ENCODE data around the gene FADS1.

Gene FADS1

GRCh38 chr11:61846362-61847020, 29.7 kb upstream of the FADS1 start:
- DNase-seq (ENCODE audit: low read depth) = no peak

DNA sequence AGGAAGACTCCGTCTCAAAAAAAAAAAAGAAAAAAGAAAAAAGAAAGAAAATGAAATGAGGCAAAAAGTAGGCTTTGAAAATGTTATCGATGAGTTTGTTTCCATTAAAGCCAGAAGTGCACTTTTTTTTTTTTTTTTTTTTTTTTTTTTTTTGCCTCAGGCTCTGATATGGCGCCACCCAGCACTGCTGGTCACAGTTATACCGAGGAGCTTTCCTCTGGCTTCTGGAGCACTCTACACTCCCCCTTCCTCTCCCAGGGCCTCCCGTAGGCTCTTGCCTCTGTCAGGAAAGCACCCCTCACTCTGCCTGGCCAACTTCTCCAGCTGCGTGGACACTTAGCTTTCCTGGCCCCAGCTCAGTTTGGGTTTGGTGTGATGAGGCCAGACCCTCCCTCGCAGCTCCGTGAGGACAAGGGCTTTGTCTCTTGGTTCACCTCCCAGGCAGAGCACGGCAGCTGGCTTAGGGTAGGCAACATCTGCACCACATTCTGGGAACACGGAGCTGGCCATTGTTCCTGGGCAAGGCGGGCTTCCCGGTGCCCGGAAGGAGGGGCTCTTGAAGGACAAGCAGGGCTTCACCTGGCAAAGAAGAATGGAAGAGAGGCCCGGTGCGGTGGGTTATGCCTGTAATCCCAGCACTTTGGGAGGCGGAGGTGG, 28.2 kb upstream of the FADS1 start:
- no peak for DNase-seq (ENCODE audit: low read depth)

DNA sequence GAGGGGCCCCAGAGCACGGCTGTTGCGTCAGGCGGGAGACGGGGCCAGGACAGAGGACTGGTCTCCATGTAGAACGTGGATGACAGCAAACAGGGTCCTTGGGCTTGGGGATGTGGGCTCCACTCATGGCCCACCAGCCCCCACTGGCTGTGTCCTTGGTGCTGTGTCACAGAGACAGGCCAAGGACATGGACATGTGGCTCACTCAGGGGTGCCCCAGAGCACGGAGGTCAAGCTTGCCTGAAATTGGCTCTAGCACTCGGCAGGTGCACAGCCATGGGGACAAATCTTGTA, 25.7 kb upstream of the FADS1 start:
- no peak for DNase-seq (ENCODE audit: low read depth)

GRCh38 chr11:61841636-61842527, 25.1 kb upstream of the FADS1 start:
- DNase-seq (ENCODE audit: low read depth) = no peak

GRCh38 chr11:61840371-61840770, 23.6 kb upstream of the FADS1 start:
- no peak for DNase-seq (ENCODE audit: low read depth)

DNA sequence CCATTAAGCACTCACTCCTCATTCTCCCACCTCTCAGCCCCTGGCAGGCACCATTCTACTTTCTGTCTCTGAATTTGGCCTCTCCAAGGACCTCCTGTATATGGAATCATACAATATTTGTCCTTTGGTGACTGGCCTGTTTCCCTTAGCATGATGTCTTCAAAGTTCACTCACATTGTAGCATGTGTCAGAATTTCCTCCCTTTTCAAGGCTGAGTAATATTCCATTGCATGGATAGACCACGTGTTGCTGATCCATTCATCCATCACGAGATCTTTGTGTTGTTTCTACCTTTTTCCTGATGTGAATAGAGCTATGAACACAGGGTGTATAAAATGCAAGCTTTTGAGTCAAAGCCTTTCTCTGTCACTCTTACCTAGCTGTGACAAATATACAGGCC, 22.9 kb upstream of the FADS1 start:
- no peak for DNase-seq (ENCODE audit: low read depth)

DNA sequence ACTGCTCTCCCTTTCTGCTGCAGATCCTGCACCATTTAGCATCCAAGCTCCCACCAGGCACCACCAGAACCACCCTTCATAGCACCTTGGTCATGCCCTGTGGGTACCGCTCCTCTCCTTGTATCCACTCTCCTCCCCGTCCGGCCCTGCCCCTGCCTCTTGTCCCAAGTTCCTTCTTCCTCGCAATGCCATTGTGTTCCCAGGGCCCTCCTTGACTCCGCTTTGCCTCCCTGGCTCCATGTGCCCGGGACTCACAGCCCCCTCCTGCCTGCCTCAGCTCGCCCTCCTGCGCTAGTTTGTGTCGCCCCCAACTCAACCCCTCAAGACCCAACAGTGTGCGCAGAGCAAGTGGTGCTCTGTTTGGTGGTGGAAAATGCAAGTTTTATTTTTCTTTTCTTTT, 22.1 kb upstream of the FADS1 start:
- no peak for DNase-seq (ENCODE audit: low read depth)

DNA sequence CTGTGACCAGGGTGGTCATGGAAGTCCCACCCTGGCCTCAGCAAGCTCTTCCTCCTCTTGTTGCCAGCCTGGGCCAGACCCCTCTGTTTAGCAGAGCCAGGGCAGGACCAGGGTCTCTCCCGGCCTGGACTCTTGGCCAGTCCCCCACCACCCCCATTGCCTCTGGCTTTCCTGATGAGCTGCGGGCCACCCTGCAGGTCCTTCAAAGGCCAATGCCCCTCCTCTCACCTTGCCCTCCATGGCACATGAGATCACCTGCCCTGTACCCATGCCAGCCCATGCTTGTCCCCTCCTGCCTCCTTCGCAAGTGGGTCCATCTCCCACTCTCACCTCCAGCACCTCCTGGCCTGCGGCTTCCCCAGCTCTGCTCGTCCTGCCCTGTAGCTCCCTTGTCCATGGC, 21.7 kb upstream of the FADS1 start:
- no peak for DNase-seq (ENCODE audit: low read depth)

DNA sequence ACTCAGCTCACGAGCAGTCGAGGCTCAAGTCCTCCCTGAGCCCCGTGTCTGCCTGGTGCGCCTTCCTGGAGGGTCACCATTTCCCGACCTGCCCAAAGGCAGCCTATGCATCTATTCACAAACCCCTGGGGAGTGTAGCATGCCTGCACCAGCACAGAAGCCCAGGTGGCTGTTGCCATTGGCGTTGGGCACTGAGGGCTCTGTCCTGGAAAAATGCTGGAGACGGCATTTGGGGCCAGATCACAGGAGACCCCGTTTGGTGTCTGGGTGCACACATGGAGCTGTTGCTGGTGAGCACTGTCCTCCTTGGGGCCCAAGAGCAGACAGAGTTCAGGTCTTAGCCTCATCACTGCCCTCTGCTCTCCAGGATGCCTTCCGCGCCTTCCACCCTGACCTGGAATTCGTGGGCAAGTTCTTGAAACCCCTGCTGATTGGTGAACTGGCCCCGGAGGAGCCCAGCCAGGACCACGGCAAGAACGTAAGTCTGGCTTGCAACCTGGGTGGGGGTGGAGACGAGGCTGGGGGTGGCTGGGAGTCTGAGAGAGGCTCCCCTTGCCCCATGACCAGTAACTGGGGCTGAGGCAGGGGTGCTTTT, 20.7 kb upstream of the FADS1 start:
- no peak for DNase-seq (ENCODE audit: low read depth)

DNA sequence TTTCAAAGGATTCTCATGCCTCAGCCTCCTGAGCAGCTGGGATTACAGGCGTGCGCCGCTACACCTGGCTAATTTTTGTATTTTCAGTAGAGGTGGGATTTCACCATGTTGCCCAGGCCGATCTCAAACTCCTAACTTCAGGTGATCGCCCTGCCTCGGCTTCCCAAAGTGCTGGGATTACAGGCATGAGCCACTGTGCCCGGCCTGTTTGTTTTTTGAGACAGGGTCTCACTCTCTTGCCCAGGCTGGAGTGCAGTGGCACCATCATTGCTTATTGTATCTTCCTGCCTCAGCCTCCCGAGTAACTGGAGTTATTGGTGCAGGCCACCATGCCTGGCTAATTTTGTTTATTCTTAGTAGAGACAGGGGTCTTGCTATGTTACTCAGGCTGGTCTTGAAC, 19.4 kb upstream of the FADS1 start:
- DNase-seq (ENCODE audit: low read depth) = no peak

DNA sequence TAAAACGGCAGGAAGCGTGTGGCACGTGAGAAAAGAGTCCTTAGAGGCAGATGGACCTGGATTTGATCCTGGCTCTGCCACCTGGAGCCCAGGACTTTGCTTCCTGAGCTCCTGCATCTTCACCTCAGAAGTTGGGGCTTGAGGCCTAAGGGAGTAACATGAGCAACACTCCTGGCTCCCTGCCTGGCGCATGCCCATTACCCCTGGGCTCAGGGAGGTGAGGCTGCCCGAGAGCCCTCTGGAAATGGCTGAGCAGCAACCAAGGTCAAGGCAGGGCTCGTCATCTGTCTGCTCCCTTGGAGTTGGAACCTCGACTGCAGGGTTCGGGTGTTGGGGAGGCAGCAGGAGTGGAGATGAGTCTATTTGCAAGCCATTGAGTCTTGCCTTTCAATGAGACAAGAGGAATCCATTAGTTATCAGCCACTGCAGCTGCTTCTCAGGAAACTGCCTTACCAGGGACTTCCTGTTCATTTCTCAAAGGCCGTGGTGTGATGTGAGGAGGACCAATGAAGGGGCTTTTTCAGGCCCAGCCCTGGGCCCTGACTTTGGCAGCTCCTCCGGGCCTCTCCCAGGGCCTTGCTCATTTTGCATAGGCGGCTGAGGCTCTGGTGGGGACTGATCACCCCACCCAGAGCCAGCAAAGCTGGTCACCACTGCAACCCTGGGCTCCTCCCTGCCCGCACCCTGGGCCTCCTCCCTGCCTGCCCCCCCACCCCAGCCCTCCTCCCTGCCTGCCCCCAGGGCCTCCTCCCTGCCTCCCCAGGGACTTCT, 17.7 kb upstream of the FADS1 start:
- no peak for DNase-seq (ENCODE audit: low read depth)

GRCh38 chr11:61833926-61834277, 17.1 kb upstream of the FADS1 start:
- DNase-seq (ENCODE audit: low read depth) = no peak

DNA sequence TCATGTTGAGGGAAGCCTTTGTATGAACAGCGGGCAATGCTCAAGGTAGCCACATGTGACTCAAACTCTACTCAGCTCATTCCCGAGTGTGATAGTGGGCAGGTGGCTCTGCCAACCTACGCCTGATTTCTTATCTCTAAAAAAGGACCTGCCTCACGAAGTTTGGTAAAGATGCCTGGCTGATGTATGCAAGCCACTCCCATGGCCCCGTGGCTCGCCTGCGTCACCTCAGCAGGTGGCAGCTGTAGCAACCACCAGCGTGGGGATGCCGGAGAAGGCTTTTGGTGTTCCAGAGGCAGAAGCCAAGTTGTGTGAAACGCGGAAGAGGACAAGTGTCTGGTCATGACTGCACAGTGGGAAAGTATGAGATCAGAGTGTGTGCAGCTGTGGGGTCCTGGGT, 16.7 kb upstream of the FADS1 start:
- no peak for DNase-seq (ENCODE audit: low read depth)

- DNase-seq (ENCODE audit: low read depth) = no peak
Observed at GRCh38 chr11:61832754-61833153, 16.0 kb upstream of the FADS1 start.

- DNase-seq (ENCODE audit: low read depth) = no peak
Observed at GRCh38 chr11:61832207-61832606, 15.4 kb upstream of the FADS1 start.

- no peak for DNase-seq (ENCODE audit: low read depth)
Observed at GRCh38 chr11:61830237-61831105, 13.7 kb upstream of the FADS1 start.

DNA sequence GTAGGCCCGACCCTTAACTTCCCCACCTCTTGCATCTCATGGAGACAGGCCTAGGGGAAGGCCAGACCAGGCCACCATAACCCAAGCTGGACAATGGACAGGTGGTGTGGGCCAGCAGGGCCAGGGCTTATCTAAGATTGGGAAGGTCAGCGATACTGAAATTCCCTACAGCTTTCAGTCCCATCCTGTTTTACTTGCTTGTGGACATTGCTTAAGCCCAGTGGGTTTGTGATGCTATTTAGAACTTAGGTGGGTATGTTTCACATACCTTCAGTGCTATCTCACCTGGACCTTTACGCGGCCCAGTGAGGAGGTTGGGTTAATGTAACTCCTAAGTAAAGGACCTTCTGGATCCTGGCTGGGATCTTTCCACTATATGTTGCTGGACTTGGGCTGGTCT, 13.0 kb upstream of the FADS1 start:
- DNase-seq (ENCODE audit: low read depth) = no peak

DNA sequence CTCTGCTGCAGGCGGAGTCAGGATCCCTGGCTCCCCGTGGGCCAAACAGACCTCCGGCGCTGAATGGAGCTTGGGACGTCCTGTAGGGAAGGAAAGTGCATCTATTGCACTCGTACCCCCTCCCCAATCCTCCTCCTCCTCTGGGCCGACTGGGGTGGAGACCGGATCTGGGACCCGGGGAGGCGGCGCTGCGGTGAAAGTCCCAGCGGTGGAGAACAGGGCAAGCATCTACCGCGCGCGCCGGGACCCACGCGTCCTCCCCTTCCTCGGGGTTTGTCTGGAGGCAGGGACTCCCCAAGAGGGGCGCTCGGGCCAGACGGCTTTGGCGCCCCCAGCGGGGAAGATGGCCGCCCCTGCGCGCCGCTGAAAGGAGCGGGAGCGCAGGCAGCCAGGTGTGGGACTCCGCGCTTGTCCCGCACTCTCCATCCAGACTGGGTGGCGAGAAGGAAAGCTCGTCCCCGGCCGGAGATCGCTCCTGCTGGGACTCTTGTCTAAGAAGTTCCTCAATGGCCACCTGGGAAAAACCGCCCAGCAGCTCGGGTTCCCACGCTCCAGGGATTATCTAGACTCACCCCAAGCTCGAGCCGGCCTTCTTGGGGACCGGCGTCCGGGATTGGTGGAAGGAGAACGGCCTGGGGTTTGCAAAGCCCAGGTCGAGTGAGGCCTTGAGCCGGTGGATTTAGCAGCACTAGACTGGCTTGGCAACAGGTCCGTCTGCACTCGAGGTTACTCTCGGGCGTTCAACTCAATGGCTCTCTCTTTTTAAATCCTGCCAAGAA, 12.0 kb upstream of the FADS1 start:
- DNase-seq (ENCODE audit: low read depth) = no peak

DNA sequence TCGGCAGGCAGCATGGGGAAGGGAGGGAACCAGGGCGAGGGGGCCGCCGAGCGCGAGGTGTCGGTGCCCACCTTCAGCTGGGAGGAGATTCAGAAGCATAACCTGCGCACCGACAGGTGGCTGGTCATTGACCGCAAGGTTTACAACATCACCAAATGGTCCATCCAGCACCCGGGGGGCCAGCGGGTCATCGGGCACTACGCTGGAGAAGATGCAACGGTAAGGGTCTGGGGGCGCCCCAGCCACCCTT, 11.5 kb upstream of the FADS1 start:
- DNase-seq (ENCODE audit: low read depth) = no peak

DNA sequence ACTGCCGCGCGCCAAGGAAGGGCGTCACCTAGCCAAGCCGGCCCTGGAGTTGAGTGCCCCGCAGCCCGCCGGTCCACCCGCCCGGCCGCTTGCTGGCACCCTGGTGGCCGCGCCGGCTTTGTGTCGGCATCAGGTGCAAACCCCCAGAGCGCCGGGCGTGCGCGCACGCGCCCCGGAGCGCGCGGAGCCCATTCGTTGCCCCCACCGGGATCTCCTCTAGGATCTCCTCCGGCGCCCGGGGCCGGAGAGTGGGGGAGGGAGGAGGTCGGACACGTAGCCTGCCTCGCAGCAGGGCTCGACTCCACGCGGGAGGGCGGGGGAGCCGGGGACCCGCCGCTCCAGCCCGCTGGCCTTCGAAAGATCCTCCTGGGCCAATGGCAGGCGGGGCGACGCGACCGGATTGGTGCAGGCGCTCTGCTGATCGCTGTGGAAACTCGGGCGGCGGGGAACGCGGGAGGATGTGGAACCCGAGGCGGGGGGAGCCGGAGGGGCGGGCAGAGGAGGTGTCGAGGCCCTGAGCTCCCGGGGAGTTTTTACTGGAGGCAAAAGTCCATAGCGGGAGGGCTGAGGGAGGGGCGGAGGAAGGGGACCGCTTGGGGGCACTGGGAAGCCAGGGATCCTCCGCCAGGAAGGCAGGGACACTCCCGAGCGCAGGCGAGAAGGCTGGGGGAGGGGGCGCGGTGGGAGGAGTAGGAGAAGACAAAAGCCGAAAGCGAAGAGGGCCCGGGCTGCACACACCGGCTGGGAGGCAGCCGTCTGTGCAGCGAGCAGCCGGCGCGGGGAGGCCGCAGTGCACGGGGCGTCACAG, 11.0 kb upstream of the FADS1 start, which contains the start of gene FADS2:
FADS2 (plus strand) TSS at position 730 of the 808 bp plus-strand sequence. CDS start 91 bp downstream, outside the sequence.
- DNase-seq (ENCODE audit: low read depth) = no peak
